ENCODE results near the gene ARG1. TPM values are rescaled to one million over a fixed set of nuclear protein-coding genes. Genes with fewer than 3 reads are reported as not detected.

ARG1 gene
- total RNA-seq, 4 donors from 2014 or later, result 1.9 to 2.3 TPM; not detected in 2

DNA sequence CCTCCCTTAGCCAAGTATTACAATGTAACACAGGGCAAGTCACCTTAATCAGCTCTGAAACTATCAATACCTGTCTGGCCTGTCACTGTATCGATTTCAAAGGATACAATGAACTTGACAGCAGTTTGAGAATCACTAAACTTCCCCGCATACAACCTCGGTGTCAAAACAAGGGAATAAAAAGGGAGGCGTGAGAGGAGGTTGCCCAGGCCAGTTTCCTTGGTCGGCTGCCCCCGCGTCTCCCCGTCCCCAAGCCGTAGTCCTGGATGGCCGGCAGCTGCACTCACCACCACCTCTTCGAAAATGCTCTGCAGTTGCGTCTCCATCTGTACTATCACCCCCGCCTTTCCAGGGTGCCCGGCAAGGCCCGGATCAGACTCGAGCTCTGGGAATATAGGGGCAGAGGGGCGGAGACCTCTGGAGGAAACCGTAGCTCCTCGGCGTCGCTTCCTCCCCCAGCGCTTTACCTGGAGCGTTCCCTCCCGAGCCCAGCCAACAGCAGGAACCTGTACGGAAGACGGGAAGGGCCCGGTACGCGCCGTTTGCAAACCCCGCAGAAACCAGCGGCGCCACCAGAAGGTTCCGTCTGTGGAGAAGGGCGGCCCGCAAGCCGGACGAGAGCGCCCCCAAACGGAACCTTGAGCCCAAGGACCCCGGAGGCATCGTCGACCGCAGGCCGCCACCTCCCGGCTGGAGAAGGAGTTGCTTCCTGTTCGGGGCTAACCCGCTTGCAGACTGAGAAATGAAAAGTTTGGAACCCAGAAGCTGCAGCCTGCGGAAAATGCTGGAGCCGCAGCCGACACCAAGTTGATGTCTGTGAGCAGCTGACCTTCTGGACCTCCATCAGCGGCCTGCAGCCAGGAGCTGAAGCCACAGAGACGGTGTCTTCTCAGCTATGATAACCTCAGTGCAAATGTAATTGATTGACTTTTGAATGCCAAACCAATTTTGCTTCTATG, 55.0 kb downstream of the ARG1 start, which contains the start of gene MED23:
MED23 (minus strand) TSS at position 519 of the 959 bp plus-strand sequence; CDS start at position 326, 193 bp downstream.
- peak; percentile 96 to 99 for ATAC-seq
- intact Hi-C loops (cut with DNase I; ENCODE audit: low total_unique reads) (loop anchor here (1.0 to 2.0 kb wide), 2 partner anchors 179 to 743 kb away; no protein-coding TSS in a partner anchor), in situ Hi-C loops (cut with MboI; ENCODE audit: low sequenced_read_pairs in 4 of 4) (no loop called here)
- no peaks in the 10 kb centered on the region for H3K9me3 ChIP-seq
- H3K27me3 ChIP-seq, result no peaks in the 10 kb centered on the region
- peaks cover 16 to 21% of the 10 kb centered on the region in 2 donors for H3K4me1 ChIP-seq
- peak; percentile 88 to 90 for DNase-seq
- H3K4me3 ChIP-seq, result peak within 1 kb of the TSS; percentile 79 to 91 (median 84)
- TF ChIP-seq, protein P1, sequence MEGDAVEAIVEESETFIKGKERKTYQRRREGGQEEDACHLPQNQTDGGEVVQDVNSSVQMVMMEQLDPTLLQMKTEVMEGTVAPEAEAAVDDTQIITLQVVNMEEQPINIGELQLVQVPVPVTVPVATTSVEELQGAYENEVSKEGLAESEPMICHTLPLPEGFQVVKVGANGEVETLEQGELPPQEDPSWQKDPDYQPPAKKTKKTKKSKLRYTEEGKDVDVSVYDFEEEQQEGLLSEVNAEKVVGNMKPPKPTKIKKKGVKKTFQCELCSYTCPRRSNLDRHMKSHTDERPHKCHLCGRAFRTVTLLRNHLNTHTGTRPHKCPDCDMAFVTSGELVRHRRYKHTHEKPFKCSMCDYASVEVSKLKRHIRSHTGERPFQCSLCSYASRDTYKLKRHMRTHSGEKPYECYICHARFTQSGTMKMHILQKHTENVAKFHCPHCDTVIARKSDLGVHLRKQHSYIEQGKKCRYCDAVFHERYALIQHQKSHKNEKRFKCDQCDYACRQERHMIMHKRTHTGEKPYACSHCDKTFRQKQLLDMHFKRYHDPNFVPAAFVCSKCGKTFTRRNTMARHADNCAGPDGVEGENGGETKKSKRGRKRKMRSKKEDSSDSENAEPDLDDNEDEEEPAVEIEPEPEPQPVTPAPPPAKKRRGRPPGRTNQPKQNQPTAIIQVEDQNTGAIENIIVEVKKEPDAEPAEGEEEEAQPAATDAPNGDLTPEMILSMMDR (IDR thresholded peaks at IDR 0.05 in 4 of 5, conservative IDR thresholded peaks at IDR 0.05 in 1 of 5), result peak; percentile 77 to 97 (median 86)
- peak; percentile 21 to 27 for TF ChIP-seq POLR2A (IDR thresholded peaks at IDR 0.05)
- peaks cover 3 to 27% of the 10 kb centered on the region in 2 donors for H3K36me3 ChIP-seq
- peak within 1 kb of the TSS; percentile 74 to 87 (median 80) for H3K27ac ChIP-seq

DNA sequence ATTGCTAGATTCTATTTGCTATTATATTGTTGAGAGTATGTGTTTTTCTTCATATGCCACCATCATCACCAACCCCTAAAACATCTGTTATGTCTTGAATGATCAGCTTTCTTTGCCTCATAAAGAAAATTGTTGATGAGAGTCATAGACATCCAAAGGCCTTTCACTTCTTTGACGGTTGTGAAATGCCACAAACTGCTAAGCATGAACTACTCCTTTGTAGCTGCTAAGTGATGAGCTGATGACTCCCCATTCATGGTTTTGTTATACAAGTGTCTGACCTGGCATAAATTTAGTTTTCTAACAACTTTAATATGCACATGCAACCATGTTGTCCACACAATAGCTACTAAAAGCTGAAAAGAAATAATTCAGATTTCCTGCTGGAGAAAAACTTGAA, 55.7 kb downstream of the ARG1 start:
- in situ Hi-C loops (cut with MboI; ENCODE audit: low sequenced_read_pairs in 4 of 4), result no loop called here
- peak overlapping the region in 3 of 4 donors; percentile 69 to 76 (median 74) for H3K27ac ChIP-seq

DNA sequence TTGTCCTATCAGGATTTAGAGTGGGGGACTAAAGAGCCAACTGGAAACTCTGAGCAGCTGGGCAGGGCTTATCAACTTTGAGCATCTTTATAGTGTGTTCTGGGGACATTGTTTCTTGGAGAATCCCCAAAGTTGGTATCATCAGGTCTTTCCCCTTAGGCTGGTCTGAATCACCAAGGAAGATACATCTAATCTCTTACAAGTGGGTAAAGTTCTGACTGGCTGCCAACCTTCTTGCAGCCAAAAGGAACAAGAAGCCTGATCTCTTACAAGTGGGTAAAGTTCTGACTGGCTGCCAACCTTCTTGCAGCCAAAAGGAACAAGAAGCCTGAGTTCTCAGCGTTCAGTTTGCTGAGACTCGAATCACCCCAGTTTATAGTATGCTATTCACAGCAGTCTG, 56.6 kb downstream of the ARG1 start:
- Histone ChIP-seq H3K9me3 (no peaks in the 10 kb centered on the region), H3K27me3 (no peaks in the 10 kb centered on the region), H3K27ac (no peak overlapping the region), H3K4me1 (peaks cover 16 to 21% of the 10 kb centered on the region in 2 donors), H3K36me3 (peaks cover 3 to 10% of the 10 kb centered on the region in 2 donors), H3K4me3 (no peak overlapping the region)
- ATAC-seq (no peak), DNase-seq (no peak)
- no peak for TF ChIP-seq POLR2A (IDR thresholded peaks at IDR 0.05)
- TF ChIP-seq, protein P1 (IDR thresholded peaks at IDR 0.05 in 4 of 5, conservative IDR thresholded peaks at IDR 0.05 in 1 of 5), result no peak
- in situ Hi-C loops (cut with MboI; ENCODE audit: low sequenced_read_pairs in 4 of 4) (no loop called here), intact Hi-C loops (cut with DNase I; ENCODE audit: low total_unique reads) (loop anchor here (2.0 kb wide), 1 partner anchor 177 kb away; no protein-coding TSS in a partner anchor)

More for the DNA sequence above, 55.7 kb downstream of the ARG1 start:
- H3K4me1 ChIP-seq, result peaks cover 16 to 21% of the 10 kb centered on the region in 2 donors
- intact Hi-C loops (cut with DNase I; ENCODE audit: low total_unique reads), result loop anchor here (1.0 to 2.0 kb wide), 2 partner anchors 178 to 743 kb away; no protein-coding TSS in a partner anchor
- TF ChIP-seq POLR2A (IDR thresholded peaks at IDR 0.05), result no peak
- TF ChIP-seq, protein P1 (IDR thresholded peaks at IDR 0.05 in 4 of 5, conservative IDR thresholded peaks at IDR 0.05 in 1 of 5), result no peak
- no peaks in the 10 kb centered on the region for H3K27me3 ChIP-seq
- no peaks in the 10 kb centered on the region for H3K9me3 ChIP-seq
- ATAC-seq (no peak), DNase-seq (no peak)
- peaks cover 3 to 20% of the 10 kb centered on the region in 2 donors for H3K36me3 ChIP-seq
- peak overlapping the region; percentile 58 to 85 (median 80) for H3K4me3 ChIP-seq

DNA sequence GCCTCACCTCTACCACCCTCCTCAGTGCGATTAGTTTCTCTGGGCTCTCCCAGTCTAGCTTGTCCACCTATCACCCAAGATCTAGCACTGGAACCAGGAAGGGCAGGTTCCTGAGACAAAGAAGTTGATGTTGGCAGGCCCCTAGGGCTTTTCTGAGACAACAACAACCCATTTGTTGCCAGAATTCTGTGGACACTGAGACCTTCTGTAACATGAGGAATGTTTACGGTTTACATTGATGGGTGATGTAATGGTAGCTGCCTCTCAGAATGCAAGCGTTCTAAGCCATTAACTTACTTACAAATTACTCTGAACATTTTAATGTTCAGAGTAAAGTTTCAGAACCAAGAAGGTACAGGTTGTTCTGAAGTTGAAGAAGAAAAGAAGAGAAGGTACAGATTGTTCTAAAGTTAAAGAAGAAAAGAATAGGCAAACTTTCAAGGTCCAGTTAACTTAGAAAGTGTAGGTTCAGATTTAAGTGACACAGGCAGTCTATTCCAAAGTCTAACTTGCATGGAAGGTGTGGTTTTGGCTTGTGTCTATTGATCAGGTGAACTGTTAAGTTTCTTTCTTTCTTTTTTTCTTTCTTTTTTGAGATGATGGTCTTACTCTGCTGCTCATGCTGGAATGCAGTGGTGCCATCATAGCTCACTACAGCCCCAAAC, 58.7 kb downstream of the ARG1 start:
- Histone ChIP-seq H3K4me3 (no peak overlapping the region), H3K36me3 (no peaks in the 10 kb centered on the region), H3K4me1 (peaks cover 12 to 20% of the 10 kb centered on the region in 2 donors), H3K27me3 (no peaks in the 10 kb centered on the region), H3K9me3 (no peaks in the 10 kb centered on the region), H3K27ac (no peak overlapping the region)
- in situ Hi-C loops (cut with MboI; ENCODE audit: low sequenced_read_pairs in 4 of 4) (no loop called here), intact Hi-C loops (cut with DNase I; ENCODE audit: low total_unique reads) (no loop called here)
- ATAC-seq (no peak), DNase-seq (no peak)
- TF ChIP-seq, protein P1 (IDR thresholded peaks at IDR 0.05 in 4 of 5, conservative IDR thresholded peaks at IDR 0.05 in 1 of 5), result no peak
- TF ChIP-seq POLR2A (IDR thresholded peaks at IDR 0.05), result no peak

Other genes with a start within 250 kb of the ARG1 start
- 10 to 100 TPM in 3 of 4 donors, 1 to 10 TPM in 1; 7.5 to 16.0 (median 12.5) TPM for gene MED23, start 55.0 kb downstream of the ARG1 start, total RNA-seq
- gene ENPP3, start 64.1 kb downstream of the ARG1 start, total RNA-seq, result under 1 TPM in 1 of 4 donors, not detected in 3; 0.07 TPM
- gene OR2A4, start 128.2 kb downstream of the ARG1 start, total RNA-seq, result under 1 TPM in 1 of 4 donors, not detected in 3; 0.16 TPM
- gene CTAGE9, start 137.8 kb downstream of the ARG1 start, total RNA-seq, result not detected
- gene ENPP1, start 234.8 kb downstream of the ARG1 start, total RNA-seq, result 1 to 10 TPM; 3.1 to 5.0 (median 4.0) TPM